Cardiac muscle cell (in vitro differentiated cells and primary cell): ENCODE data around the gene GSTM1. TPM values are rescaled to one million over a fixed set of nuclear protein-coding genes. Genes with fewer than 3 reads are reported as not detected.

Experiments
- DNase-seq, 2 donors: peaks; one replicate each; pipeline versions ENCODE4 v3.0.0 to v3.0.0-alpha.2; 2010 to 2017; ENCODE audit warnings: low read depth in 1 of 2, low spot score in 1 of 2
- H3K27ac ChIP-seq: fragments of 200-600 bp; sonication (generic); 2 replicates; pipeline ENCODE4 v1.5.1; 2016
- H3K27me3 ChIP-seq: fragments of 200-600 bp; sonication (generic); 2 replicates; pipeline ENCODE4 v1.6.0; 2016; ENCODE audit warnings: control low read depth
- H3K36me3 ChIP-seq: fragments of 200-600 bp; sonication (generic); 2 replicates; pipeline ENCODE4 v1.5.1; 2016; ENCODE audit warnings: control low read depth
- H3K4me1 ChIP-seq: fragments of 200-600 bp; sonication (generic); 2 replicates; pipeline ENCODE4 v1.8.1; 2017; ENCODE audit warnings: low read depth, mild to moderate bottlenecking, mixed run types
- H3K4me3 ChIP-seq: fragments of 200-600 bp; sonication (generic); 2 replicates; pipeline ENCODE4 v1.5.1; 2016; ENCODE audit warnings: mild to moderate bottlenecking
- H3K9me3 ChIP-seq: fragments of 200-600 bp; sonication (generic); 2 replicates; pipeline ENCODE4 v1.5.1; 2017; ENCODE audit warnings: low read depth, mild to moderate bottlenecking, control low read depth
- CTCF ChIP-seq: IDR thresholded peaks from 2 replicates; pipeline ENCODE4 v1.5.1; 2012; ENCODE audit warnings: low read depth, mild to moderate bottlenecking, low read length
- polyA plus RNA-seq: library from polyadenylated mRNA; unstranded; fragments of >200 nt; fragmentation: Nextera tagmentation; extraction: Ambion mirVana; gene quantifications from 2 replicates; pipeline ENCODE4 v1.2.1, GENCODE V29; 2016
- total RNA-seq: library from RNA; depleted of rRNA; stranded (reverse); fragments of >200 nt; gene quantifications from 2 replicates; pipeline ENCODE4 v1.2.3, GENCODE V29; 2016

The GSTM1 gene
- total and polyA plus RNA-seq, 2 experiments from 2014 or later: 10.7 to 14.1 TPM

- H3K36me3 ChIP-seq: peaks cover 18% of the 10 kb centered on the region
- TF ChIP-seq CTCF: no peak
- H3K4me1 ChIP-seq: no peaks in the 10 kb centered on the region
- no peak overlapping the region for H3K27ac ChIP-seq
- no peaks in the 10 kb centered on the region for H3K27me3 ChIP-seq
- no peak overlapping the region for H3K4me3 ChIP-seq
- H3K9me3 ChIP-seq: no peaks in the 10 kb centered on the region
- DNase-seq: no peak
These were observed 45.7 kb downstream of the GSTM1 start for GRCh38 chr1:109733236-109733870.

- H3K4me3 ChIP-seq: peak overlapping the region; percentile 53
- H3K9me3 ChIP-seq: no peaks in the 10 kb centered on the region
- peak; percentile 70 to 85 for DNase-seq
- no peak for TF ChIP-seq CTCF
- H3K36me3 ChIP-seq: peaks cover 20% of the 10 kb centered on the region
- H3K27me3 ChIP-seq: no peaks in the 10 kb centered on the region
- peak overlapping the region; percentile 64 for H3K27ac ChIP-seq
- H3K4me1 ChIP-seq: peaks cover 5% of the 10 kb centered on the region
These were observed 52.4 kb downstream of the GSTM1 start for GRCh38 chr1:109739738-109740614.

GRCh38 chr1:109740615-109741373 is 53.2 kb downstream of the GSTM1 start, which contains the start of gene GSTM3:
Gene GSTM3 (minus strand): TSS chr1:109741038. CDS start chr1:109740287, 751 bp downstream.
- DNase-seq: no peak
- Histone ChIP-seq H3K27ac (peak within 1 kb of the TSS; percentile 64), H3K4me1 (peaks cover 5% of the 10 kb centered on the region), H3K4me3 (peak within 1 kb of the TSS; percentile 53), H3K36me3 (peaks cover 20% of the 10 kb centered on the region), H3K9me3 (no peaks in the 10 kb centered on the region), H3K27me3 (no peaks in the 10 kb centered on the region)
- TF ChIP-seq CTCF: no peak

Other genes starting within 250 kb of the GSTM1 start
- 10.7 and 17.8 TPM in 2 replicates for gene SYPL2, start 221.3 kb upstream of the GSTM1 start, total RNA-seq
- gene SYPL2, start 221.3 kb upstream of the GSTM1 start, polyA plus RNA-seq: 17.0 and 27.3 TPM in 2 replicates
- 14.7 and 17.8 TPM in 2 replicates for gene ATXN7L2, start 203.9 kb upstream of the GSTM1 start, total RNA-seq
- 7.0 and 11.9 TPM in 2 replicates for gene ATXN7L2, start 203.9 kb upstream of the GSTM1 start, polyA plus RNA-seq
- 5.3 and 7.2 TPM in 2 replicates for gene CYB561D1, start 193.7 kb upstream of the GSTM1 start, total RNA-seq
- gene CYB561D1, start 193.7 kb upstream of the GSTM1 start, polyA plus RNA-seq: 5.5 and 6.6 TPM in 2 replicates
- gene AMIGO1, start 178.1 kb upstream of the GSTM1 start, total RNA-seq: 10.5 and 11.2 TPM in 2 replicates
- 7.7 and 10.1 TPM in 2 replicates for gene AMIGO1, start 178.1 kb upstream of the GSTM1 start, polyA plus RNA-seq
- 1.9 and 3.3 TPM in 2 replicates for gene GPR61, start 147.9 kb upstream of the GSTM1 start, total RNA-seq
- gene GPR61, start 147.9 kb upstream of the GSTM1 start, polyA plus RNA-seq: 1.9 and 2.7 TPM in 2 replicates
- 4.7 and 5.0 TPM in 2 replicates for gene GNAI3, start 139.2 kb upstream of the GSTM1 start, total RNA-seq
- 7.9 and 9.3 TPM in 2 replicates for gene GNAI3, start 139.2 kb upstream of the GSTM1 start, polyA plus RNA-seq
- not detected in 2 replicates for gene GNAT2, start 68.2 kb upstream of the GSTM1 start, total RNA-seq
- 0.22 TPM in 1 of 2 replicates, not detected in the other for gene GNAT2, start 68.2 kb upstream of the GSTM1 start, polyA plus RNA-seq
- gene AMPD2, start 68.0 kb upstream of the GSTM1 start, total RNA-seq: 72.8 and 116 TPM in 2 replicates
- gene AMPD2, start 68.0 kb upstream of the GSTM1 start, polyA plus RNA-seq: 47.9 and 53.2 TPM in 2 replicates
- gene GSTM4, start 31.7 kb upstream of the GSTM1 start, total RNA-seq: 53.5 and 65.3 TPM in 2 replicates
- 134 and 136 TPM in 2 replicates for gene GSTM4, start 31.7 kb upstream of the GSTM1 start, polyA plus RNA-seq
- 55.2 and 78.5 TPM in 2 replicates for gene GSTM2, start 19.8 kb upstream of the GSTM1 start, total RNA-seq
- gene GSTM2, start 19.8 kb upstream of the GSTM1 start, polyA plus RNA-seq: 117 and 164 TPM in 2 replicates
- 0.21 TPM in 1 of 2 replicates, not detected in the other for gene GSTM5, start 24.4 kb downstream of the GSTM1 start, total RNA-seq
- not detected in 2 replicates for gene GSTM5, start 24.4 kb downstream of the GSTM1 start, polyA plus RNA-seq
- gene GSTM3, start 53.2 kb downstream of the GSTM1 start, total RNA-seq: 46.9 and 65.8 TPM in 2 replicates
- 139 and 167 TPM in 2 replicates for gene GSTM3, start 53.2 kb downstream of the GSTM1 start, polyA plus RNA-seq
- not detected in 2 replicates for gene EPS8L3, start 76.1 kb downstream of the GSTM1 start, total RNA-seq
- gene EPS8L3, start 76.1 kb downstream of the GSTM1 start, polyA plus RNA-seq: 0.28 TPM in 1 of 2 replicates, not detected in the other
- gene CSF1, start 223.0 kb downstream of the GSTM1 start, total RNA-seq: 5.0 and 5.7 TPM in 2 replicates
- 4.9 and 6.6 TPM in 2 replicates for gene CSF1, start 223.0 kb downstream of the GSTM1 start, polyA plus RNA-seq